Tibial nerve (tissue), 3 donors: Measurements from ENCODE around the gene INPP5A.

Experiments
- CTCF ChIP-seq, 5 experiments: fragments of 200-600 bp in 3 of 5; fragments of 450-650 bp in 2 of 5; sonication (generic) in 3 of 5; IDR thresholded peaks; one replicate each; pipeline ENCODE4 v1.5.1; 2016 to 2019; ENCODE audit warnings: antibody characterized with exemption in 5 of 5, mild to moderate bottlenecking in 3 of 5, moderate library complexity in 2 of 5
- POLR2A ChIP-seq, 2 donors: fragments of 450-650 bp; IDR thresholded peaks; one replicate each; pipeline ENCODE4 v1.6.1; 2017; ENCODE audit warnings: antibody characterized with exemption in 2 of 2, mild to moderate bottlenecking in 2 of 2, moderate library complexity in 2 of 2

- no peak for TF ChIP-seq POLR2A (IDR thresholded peaks at IDR 0.05)
- no peak for TF ChIP-seq CTCF (IDR thresholded peaks at IDR 0.05)
These were observed 185.1 kb downstream of the INPP5A start for GRCh38 chr10:132722394-132723329.
